Activated B cell treated with CpG ODN at 0.5 μM for 24 hours (primary cell): ENCODE results near the gene TPP2. TPM values are rescaled to one million over a fixed set of nuclear protein-coding genes. Genes with fewer than 3 reads are reported as not detected.

ENCODE experiments used
- ATAC-seq: fragments of 200-7000 bp; cut with Tn5 transposase; one replicate; pipeline ENCODE4 v1.10.0; 2021; ENCODE audit warnings: low read depth, mild to moderate bottlenecking, moderate library complexity
- CTCF ChIA-PET: fragments of 350-600 bp; sonication (Branson Sonifier 250); formaldehyde crosslinking; loops from one replicate; lab custom pipeline; 2021; ENCODE audit warnings: antibody characterized with exemption; lab: Charles Lee
- POLR2A ChIA-PET: fragments of 350-600 bp; sonication (Branson Sonifier 250); formaldehyde crosslinking; loops from one replicate; lab custom pipeline; 2021; ENCODE audit warnings: antibody characterized with exemption; lab: Charles Lee
- DNase-seq: peaks from one replicate; pipeline ENCODE4 v3.0.0; 2022
- H3K27ac Mint-ChIP-seq: one replicate; pipeline ENCODE4 v1.8.0; 2020; ENCODE audit warnings: mixed read lengths
- H3K27me3 Mint-ChIP-seq: one replicate; pipeline ENCODE4 v1.8.0; 2021; ENCODE audit warnings: mixed read lengths
- H3K36me3 Mint-ChIP-seq: one replicate; pipeline ENCODE4 v1.8.0; 2021; ENCODE audit warnings: low read depth, mixed read lengths
- H3K4me1 Mint-ChIP-seq: one replicate; pipeline ENCODE4 v1.8.0; 2021; ENCODE audit warnings: mixed read lengths
- H3K4me3 Mint-ChIP-seq: one replicate; pipeline ENCODE4 v1.8.0; 2020; ENCODE audit warnings: mild to moderate bottlenecking, mixed read lengths
- H3K9me3 Mint-ChIP-seq: one replicate; pipeline ENCODE4 v1.8.0; 2020; ENCODE audit warnings: mixed read lengths
- intact Hi-C: fragments of 100-400 bp; cut with micrococcal nuclease; formaldehyde crosslinking; loops from one replicate; pipeline ENCODE4 v1.15.1; 2024
- total RNA-seq: library from RNA; stranded (reverse); gene quantifications from 2 replicates; pipeline ENCODE4 v1.2.3, GENCODE V29; 2022
- TF ChIP-seq, protein P1 (sequence below): fragments of 200-600 bp; IDR thresholded peaks from one replicate; pipeline ENCODE4 v1.8.0; 2022; ENCODE audit warnings: antibody characterized with exemption, mild to moderate bottlenecking

The TPP2 gene
- total RNA-seq, 1 donor from 2014 or later: 53.1 TPM

DNA sequence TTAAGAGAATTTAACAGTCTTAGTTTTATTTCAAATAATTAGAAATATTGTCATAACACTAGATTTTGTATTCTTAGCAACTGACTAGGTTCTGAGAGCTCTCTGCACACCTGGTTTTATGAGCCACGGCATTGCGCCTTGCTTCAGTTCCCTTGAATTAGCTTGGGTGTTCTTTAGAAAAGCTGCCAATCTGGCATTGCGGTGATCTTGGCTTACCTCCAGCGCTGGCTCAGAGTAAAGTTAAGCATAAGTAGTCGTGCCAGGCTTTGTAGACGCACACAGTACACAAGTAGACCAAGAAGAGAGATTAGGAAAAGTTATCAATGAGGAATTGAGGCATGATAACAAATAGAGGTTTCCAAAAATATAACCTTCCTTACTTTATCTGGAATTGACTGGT, 45.7 kb downstream of the TPP2 start:
- CTCF ChIA-PET: no interaction called here
- ATAC-seq (no peak), DNase-seq (no peak)
- POLR2A ChIA-PET: no interaction called here
- Mint-ChIP-seq H3K4me1 (no peaks in the 10 kb centered on the region), H3K27me3 (no peaks in the 10 kb centered on the region), H3K36me3 (peaks cover 81% of the 10 kb centered on the region), H3K9me3 (no peaks in the 10 kb centered on the region), H3K4me3 (no peak overlapping the region), H3K27ac (no peak overlapping the region)
- TF ChIP-seq, protein P1, sequence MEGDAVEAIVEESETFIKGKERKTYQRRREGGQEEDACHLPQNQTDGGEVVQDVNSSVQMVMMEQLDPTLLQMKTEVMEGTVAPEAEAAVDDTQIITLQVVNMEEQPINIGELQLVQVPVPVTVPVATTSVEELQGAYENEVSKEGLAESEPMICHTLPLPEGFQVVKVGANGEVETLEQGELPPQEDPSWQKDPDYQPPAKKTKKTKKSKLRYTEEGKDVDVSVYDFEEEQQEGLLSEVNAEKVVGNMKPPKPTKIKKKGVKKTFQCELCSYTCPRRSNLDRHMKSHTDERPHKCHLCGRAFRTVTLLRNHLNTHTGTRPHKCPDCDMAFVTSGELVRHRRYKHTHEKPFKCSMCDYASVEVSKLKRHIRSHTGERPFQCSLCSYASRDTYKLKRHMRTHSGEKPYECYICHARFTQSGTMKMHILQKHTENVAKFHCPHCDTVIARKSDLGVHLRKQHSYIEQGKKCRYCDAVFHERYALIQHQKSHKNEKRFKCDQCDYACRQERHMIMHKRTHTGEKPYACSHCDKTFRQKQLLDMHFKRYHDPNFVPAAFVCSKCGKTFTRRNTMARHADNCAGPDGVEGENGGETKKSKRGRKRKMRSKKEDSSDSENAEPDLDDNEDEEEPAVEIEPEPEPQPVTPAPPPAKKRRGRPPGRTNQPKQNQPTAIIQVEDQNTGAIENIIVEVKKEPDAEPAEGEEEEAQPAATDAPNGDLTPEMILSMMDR: no peak
- intact Hi-C loops: no loop called here

DNA sequence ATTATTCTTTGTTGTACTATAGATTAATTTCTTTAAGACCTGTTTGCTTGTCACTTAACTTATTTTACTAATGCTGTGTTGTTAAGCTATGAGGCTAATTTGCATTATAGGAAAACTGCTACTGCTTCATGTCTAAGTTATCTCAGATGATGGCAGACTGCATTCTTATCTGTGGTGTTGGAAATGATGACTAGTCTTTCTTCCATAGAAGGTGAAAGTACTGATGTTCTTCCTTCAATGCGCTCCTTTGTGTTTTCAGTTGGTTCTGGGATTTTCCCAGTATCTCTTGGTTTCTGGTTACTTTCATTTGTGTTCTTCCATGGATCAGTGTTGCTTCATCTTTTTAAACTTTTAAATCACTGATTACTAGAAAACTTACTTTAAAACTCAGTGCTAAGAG, 46.9 kb downstream of the TPP2 start:
- H3K4me1 Mint-ChIP-seq: no peaks in the 10 kb centered on the region
- intact Hi-C loops: no loop called here
- ATAC-seq: no peak
- peaks cover 80% of the 10 kb centered on the region for H3K36me3 Mint-ChIP-seq
- H3K27me3 Mint-ChIP-seq: no peaks in the 10 kb centered on the region
- H3K4me3 Mint-ChIP-seq: no peak overlapping the region
- POLR2A ChIA-PET: no interaction called here
- CTCF ChIA-PET: no interaction called here
- TF ChIP-seq, protein P1: no peak
- H3K9me3 Mint-ChIP-seq: no peaks in the 10 kb centered on the region
- H3K27ac Mint-ChIP-seq: no peak overlapping the region
- no peak for DNase-seq

DNA sequence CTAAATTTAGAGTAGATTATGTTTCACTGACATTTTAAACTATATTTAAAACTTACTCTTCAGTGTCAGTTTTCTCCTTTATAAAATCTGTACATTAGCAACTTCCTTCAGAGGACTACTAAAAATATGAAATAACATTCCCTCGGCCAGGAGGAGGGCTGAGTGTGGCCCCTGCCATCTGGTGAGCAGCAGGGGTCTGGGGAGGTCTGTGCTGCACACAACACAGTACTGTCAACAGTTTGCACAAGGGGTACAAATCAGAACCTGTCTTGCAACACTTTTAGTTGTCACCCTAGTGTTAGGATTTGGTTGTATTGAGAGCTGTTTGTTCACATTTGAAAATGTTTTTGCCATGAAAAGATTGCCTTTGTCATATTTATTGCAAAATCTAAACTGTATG, 48.9 kb downstream of the TPP2 start:
- no peaks in the 10 kb centered on the region for H3K4me1 Mint-ChIP-seq
- intact Hi-C loops: no loop called here
- CTCF ChIA-PET: no interaction called here
- H3K27ac Mint-ChIP-seq: no peak overlapping the region
- no peaks in the 10 kb centered on the region for H3K27me3 Mint-ChIP-seq
- no peak for ATAC-seq
- no peak for DNase-seq
- H3K9me3 Mint-ChIP-seq: no peaks in the 10 kb centered on the region
- POLR2A ChIA-PET: no interaction called here
- no peak overlapping the region for H3K4me3 Mint-ChIP-seq
- TF ChIP-seq, protein P1: no peak
- H3K36me3 Mint-ChIP-seq: peaks cover 82% of the 10 kb centered on the region

DNA sequence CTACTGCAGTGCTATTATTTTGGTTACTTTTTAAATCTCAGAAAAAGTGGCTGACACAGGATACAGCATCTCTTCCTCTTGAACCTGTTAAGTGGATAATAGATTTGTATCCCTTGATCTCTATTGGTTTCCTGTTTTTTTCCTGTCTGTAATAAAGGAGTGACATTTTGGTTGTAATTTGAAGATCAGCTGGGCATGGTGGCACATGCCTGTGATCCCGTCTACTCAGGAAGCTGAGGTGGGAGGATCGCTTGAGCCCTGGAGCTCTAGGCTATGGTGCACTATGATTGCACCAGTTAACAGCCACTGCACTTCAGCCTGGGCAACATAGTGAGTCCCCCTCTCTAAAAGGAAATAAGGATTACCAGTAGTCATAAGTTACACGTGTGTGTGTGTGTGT, 51.3 kb downstream of the TPP2 start:
- no peaks in the 10 kb centered on the region for H3K27me3 Mint-ChIP-seq
- ATAC-seq (no peak), DNase-seq (no peak)
- ChIA-PET POLR2A (no interaction called here), CTCF (no interaction called here)
- TF ChIP-seq, protein P1: no peak
- H3K36me3 Mint-ChIP-seq: peaks cover 75% of the 10 kb centered on the region
- no peak overlapping the region for H3K27ac Mint-ChIP-seq
- no peak overlapping the region for H3K4me3 Mint-ChIP-seq
- H3K9me3 Mint-ChIP-seq: no peaks in the 10 kb centered on the region
- no peaks in the 10 kb centered on the region for H3K4me1 Mint-ChIP-seq
- intact Hi-C loops: no loop called here

DNA sequence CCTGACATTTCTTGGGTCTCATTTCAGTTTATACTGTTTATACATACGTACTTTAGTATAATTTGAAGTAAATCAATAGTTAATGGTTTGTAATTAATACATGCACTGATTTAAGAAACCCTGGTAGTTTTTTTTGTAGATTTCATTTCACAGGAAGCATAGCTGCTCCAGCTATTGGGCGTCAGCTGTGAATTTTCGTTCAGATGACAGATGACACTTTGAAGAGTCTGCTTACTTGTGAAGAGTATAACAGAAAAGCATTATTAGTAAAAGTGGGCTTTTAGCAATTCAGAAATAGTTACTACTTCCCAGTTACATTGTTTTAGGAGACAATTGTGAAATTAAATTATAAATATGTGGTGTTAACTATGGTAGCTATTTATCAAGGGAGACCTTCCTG, 53.7 kb downstream of the TPP2 start:
- ChIA-PET POLR2A (no interaction called here), CTCF (interaction anchor here (1.3 kb wide), 1 partner anchor 11 kb away, joined by 3 read pairs; no protein-coding TSS in a partner anchor)
- Mint-ChIP-seq H3K4me3 (no peak overlapping the region), H3K4me1 (no peaks in the 10 kb centered on the region), H3K36me3 (peaks cover 60% of the 10 kb centered on the region), H3K9me3 (no peaks in the 10 kb centered on the region), H3K27me3 (no peaks in the 10 kb centered on the region), H3K27ac (no peak overlapping the region)
- ATAC-seq (no peak), DNase-seq (no peak)
- intact Hi-C loops: loop anchor here (10.0 kb wide), 1 partner anchor 1506 kb away; no protein-coding TSS in a partner anchor
- TF ChIP-seq, protein P1: no peak
